ENCODE measurements around the gene RNF26. TPM values are rescaled to one million over a fixed set of nuclear protein-coding genes. Genes with fewer than 3 reads are reported as not detected.
A peak's percentile ranks its signal among the peaks of the same experiment; 100 is the strongest.

Gene RNF26
- total RNA-seq, 1 experiment from 2014 or later: 64.3 TPM

GRCh38 chr11:119370486-119371046, 36.2 kb downstream of the RNF26 start:
- H3K9me2 ChIP-seq (ENCODE audit: insufficient read depth): no peaks in the 10 kb centered on the region
- no peak overlapping the region for H3K4me2 ChIP-seq
- ChIA-PET CTCF (interaction anchor here (0.6 to 1.5 kb wide), 3 partner anchors 10 to 32 kb away, joined by 3 to 6 read pairs (median 4); no protein-coding TSS in a partner anchor), POLR2A (ENCODE audit: unreplicated experiment) (no interaction called here)
- no peak for TF ChIP-seq EZH2 (IDR thresholded peaks at IDR 0.05; ENCODE audit: low read depth)
- no peak for TF ChIP-seq CTCF (conservative IDR thresholded peaks at IDR 0.05)
- no peaks in the 10 kb centered on the region for H3K9me3 ChIP-seq (ENCODE audit: insufficient read depth, low read depth)
- no peaks in the 10 kb centered on the region for H4K20me1 ChIP-seq (ENCODE audit: insufficient read depth)
- no peak overlapping the region for H3K27ac ChIP-seq
- peaks cover 17% of the 10 kb centered on the region for H3K4me1 ChIP-seq (replicated peaks; ENCODE audit: insufficient read depth)
- no peaks in the 10 kb centered on the region for H3K79me2 ChIP-seq (ENCODE audit: low read depth)
- no peak overlapping the region for H2AFZ ChIP-seq
- H3K4me3 ChIP-seq: no peak overlapping the region
- no peaks in the 10 kb centered on the region for H3K36me3 ChIP-seq (ENCODE audit: low read depth)
- no peaks in the 10 kb centered on the region for H3K27me3 ChIP-seq (ENCODE audit: insufficient read depth, low read depth)
- no TSS peak for BruUV-seq (replicated peaks)
- DNase-seq: no peak
- intact Hi-C loops (cut with micrococcal nuclease; ENCODE audit: unreplicated experiment): no loop called here
- peaks cover 5% of the 10 kb centered on the region for H3F3A ChIP-seq (ENCODE audit: insufficient read depth, low read depth)

GRCh38 chr11:119371067-119371601, 36.8 kb downstream of the RNF26 start:
- H3K4me3 ChIP-seq: no peak overlapping the region
- TF ChIP-seq EZH2 (IDR thresholded peaks at IDR 0.05; ENCODE audit: low read depth) (no peak), CTCF (conservative IDR thresholded peaks at IDR 0.05) (no peak)
- no peak overlapping the region for H3K27ac ChIP-seq

DNA sequence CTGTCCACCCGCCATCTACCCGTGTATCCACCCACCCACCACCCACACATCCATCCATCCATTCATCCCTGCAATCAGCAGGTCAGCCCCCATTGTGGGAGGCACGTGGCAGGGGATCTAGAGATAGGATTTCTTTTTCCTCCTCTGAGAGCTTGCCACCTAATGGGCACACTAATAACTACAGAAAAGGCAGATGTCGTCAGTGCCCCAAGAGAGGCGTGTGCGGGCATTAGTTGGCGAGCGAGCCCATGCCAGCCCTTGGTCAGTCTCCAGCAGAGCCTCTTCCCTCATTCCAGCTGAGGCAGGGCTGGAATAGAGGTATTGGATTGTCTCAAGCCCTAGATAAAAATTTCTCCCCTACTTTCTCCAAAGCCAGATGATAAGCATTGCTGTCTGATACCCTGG, 37.5 kb downstream of the RNF26 start:
- peaks cover 5% of the 10 kb centered on the region for H3F3A ChIP-seq (ENCODE audit: insufficient read depth, low read depth)
- no peaks in the 10 kb centered on the region for H4K20me1 ChIP-seq (ENCODE audit: insufficient read depth)
- TF ChIP-seq EZH2 (IDR thresholded peaks at IDR 0.05; ENCODE audit: low read depth) (no peak), CTCF (conservative IDR thresholded peaks at IDR 0.05) (peak; percentile 47; the same call in 1 of the 2 replicates)
- H2AFZ ChIP-seq: no peak overlapping the region
- peaks cover 17% of the 10 kb centered on the region for H3K4me1 ChIP-seq (replicated peaks; ENCODE audit: insufficient read depth)
- ChIA-PET CTCF (no interaction called here), POLR2A (ENCODE audit: unreplicated experiment) (interaction anchor here (0.6 to 0.8 kb wide), 2 partner anchors 33 to 81 kb away, joined by 4 to 6 read pairs; no protein-coding TSS in a partner anchor)
- intact Hi-C loops (cut with micrococcal nuclease; ENCODE audit: unreplicated experiment): no loop called here
- H3K9me2 ChIP-seq (ENCODE audit: insufficient read depth): no peaks in the 10 kb centered on the region
- H3K4me2 ChIP-seq: no peak overlapping the region
- peak in 1 of 2 experiments; percentile 45 for DNase-seq
- no peaks in the 10 kb centered on the region for H3K9me3 ChIP-seq (ENCODE audit: insufficient read depth, low read depth)
- no peaks in the 10 kb centered on the region for H3K79me2 ChIP-seq (ENCODE audit: low read depth)
- H3K27me3 ChIP-seq (ENCODE audit: insufficient read depth, low read depth): no peaks in the 10 kb centered on the region
- no peak overlapping the region for H3K4me3 ChIP-seq
- H3K27ac ChIP-seq: no peak overlapping the region
- BruUV-seq (replicated peaks): no TSS peak
- no peaks in the 10 kb centered on the region for H3K36me3 ChIP-seq (ENCODE audit: low read depth)

More at GRCh38 chr11:119371067-119371601, 36.8 kb downstream of the RNF26 start:
- Histone ChIP-seq H3K9me2 (ENCODE audit: insufficient read depth) (no peaks in the 10 kb centered on the region), H3K9me3 (ENCODE audit: insufficient read depth, low read depth) (no peaks in the 10 kb centered on the region), H3K27me3 (ENCODE audit: insufficient read depth, low read depth) (no peaks in the 10 kb centered on the region), H4K20me1 (ENCODE audit: insufficient read depth) (no peaks in the 10 kb centered on the region), H3K4me2 (no peak overlapping the region), H3F3A (ENCODE audit: insufficient read depth, low read depth) (peaks cover 5% of the 10 kb centered on the region), H2AFZ (no peak overlapping the region), H3K79me2 (ENCODE audit: low read depth) (no peaks in the 10 kb centered on the region), H3K36me3 (ENCODE audit: low read depth) (no peaks in the 10 kb centered on the region), H3K4me1 (replicated peaks; ENCODE audit: insufficient read depth) (peaks cover 17% of the 10 kb centered on the region)
- BruUV-seq (replicated peaks): no TSS peak
- ChIA-PET POLR2A (ENCODE audit: unreplicated experiment) (interaction anchor here (0.6 to 0.8 kb wide), 2 partner anchors 33 to 80 kb away, joined by 4 to 6 read pairs; no protein-coding TSS in a partner anchor), CTCF (interaction anchor here (0.6 to 1.0 kb wide), 2 partner anchors 15 to 33 kb away, joined by 4 to 6 read pairs; no protein-coding TSS in a partner anchor)
- DNase-seq: no peak
- intact Hi-C loops (cut with micrococcal nuclease; ENCODE audit: unreplicated experiment): no loop called here

Data from PC-9 (cell line).